GM18498 (cell line): ENCODE results near the gene NAP1L1.
A peak's percentile ranks its signal among the peaks of the same experiment; 100 is the strongest.

Experiments used
- ATAC-seq: cut with Tn5 transposase; IDR thresholded peaks from one replicate; pipeline ENCODE4 v1.9.1; 2021; ENCODE audit warnings: mild to moderate bottlenecking, moderate library complexity; ENCODE audit not compliant: unreplicated experiment

NAP1L1 gene

GRCh38 chr12:76083904-76084862 is at the start of gene NAP1L1:
Gene NAP1L1, minus strand, starts transcription at chr12:76084685. Its CDS starts 10,466 bp downstream, at chr12:76074219.
- peak; percentile 93 for ATAC-seq

- ATAC-seq = no peak
Observed at GRCh38 chr12:76127588-76127987, 43.1 kb upstream of the NAP1L1 start.

- no peak for ATAC-seq
Observed at GRCh38 chr12:76124456-76124855, 40.0 kb upstream of the NAP1L1 start.

GRCh38 chr12:76123259-76124212 is 39.1 kb upstream of the NAP1L1 start:
- ATAC-seq = no peak

- ATAC-seq = no peak
Observed at GRCh38 chr12:76119887-76120286, 35.4 kb upstream of the NAP1L1 start.

GRCh38 chr12:76117751-76118150 is 33.3 kb upstream of the NAP1L1 start:
- ATAC-seq = no peak

GRCh38 chr12:76117067-76117691 is 32.7 kb upstream of the NAP1L1 start:
- ATAC-seq = no peak

- no peak for ATAC-seq
Observed at GRCh38 chr12:76113800-76114757, 29.6 kb upstream of the NAP1L1 start.

- no peak for ATAC-seq
Observed at GRCh38 chr12:76111209-76111749, 26.8 kb upstream of the NAP1L1 start.

- no peak for ATAC-seq
Observed at GRCh38 chr12:76109879-76110278, 25.4 kb upstream of the NAP1L1 start.

GRCh38 chr12:76108356-76108755 is 23.9 kb upstream of the NAP1L1 start:
- no peak for ATAC-seq

GRCh38 chr12:76106631-76107030 is 22.1 kb upstream of the NAP1L1 start:
- ATAC-seq = no peak

GRCh38 chr12:76103958-76104357 is 19.5 kb upstream of the NAP1L1 start:
- no peak for ATAC-seq

GRCh38 chr12:76101739-76102385 is 17.4 kb upstream of the NAP1L1 start:
- no peak for ATAC-seq

GRCh38 chr12:76096079-76096646 is 11.7 kb upstream of the NAP1L1 start:
- no peak for ATAC-seq

GRCh38 chr12:76094754-76095153 is 10.3 kb upstream of the NAP1L1 start:
- no peak for ATAC-seq

GRCh38 chr12:76091246-76091754 is 6.8 kb upstream of the NAP1L1 start:
- ATAC-seq = no peak

- ATAC-seq = no peak
Observed at GRCh38 chr12:76085520-76085868, 1.0 kb upstream of the NAP1L1 start.
